Lower lobe of right lung (tissue), 2 donors: ENCODE results near the gene HTRA1. TPM values are rescaled to one million over a fixed set of nuclear protein-coding genes. Genes with fewer than 3 reads are reported as not detected.

Experiments
- ATAC-seq, 2 donors: fragments of 200-7000 bp; cut with Tn5 transposase; one replicate each; pipeline ENCODE4 v1.9.1; 2020 to 2022; ENCODE audit warnings: mild to moderate bottlenecking in 2 of 2, moderate library complexity in 2 of 2
- DNase-seq: peaks from one replicate; pipeline ENCODE4 v3.0.0-alpha.2; 2020
- H3K27ac ChIP-seq: fragments of 200-600 bp; one replicate; pipeline ENCODE4 v1.8.0; 2022
- H3K27me3 ChIP-seq: fragments of 200-600 bp; one replicate; pipeline ENCODE4 v1.8.0; 2022; ENCODE audit warnings: low read depth
- H3K36me3 ChIP-seq: fragments of 200-600 bp; one replicate; pipeline ENCODE4 v1.8.0; 2022; ENCODE audit warnings: mild to moderate bottlenecking
- H3K4me1 ChIP-seq: fragments of 200-600 bp; one replicate; pipeline ENCODE4 v1.8.0; 2022
- H3K4me3 ChIP-seq: fragments of 200-600 bp; one replicate; pipeline ENCODE4 v1.8.0; 2022; ENCODE audit warnings: mild to moderate bottlenecking
- H3K9me3 ChIP-seq: fragments of 200-600 bp; one replicate; pipeline ENCODE4 v1.8.0; 2022
- intact Hi-C: fragments of 100-400 bp; cut with DNase I; formaldehyde crosslinking; loops from one replicate; pipeline ENCODE4 v1.11.0; 2022
- total RNA-seq: library from RNA; stranded (reverse); fragmentation: NEBNext Ultra II Directional; extraction: Animal tissue kit (Norgen Biotek cat#: 25700); gene quantifications from one replicate; pipeline ENCODE4 v1.2.1, GENCODE V29; 2021
- TF ChIP-seq, protein P1 (sequence below): fragments of 200-600 bp; IDR thresholded peaks from one replicate; pipeline ENCODE4 v1.8.0; 2022; ENCODE audit warnings: antibody characterized with exemption, mild to moderate bottlenecking
- donor health status: DM: no; HTN: yes; CAD: no; lungs with severe emphysema.

Gene HTRA1
- total RNA-seq, 1 donor from 2014 or later, result 45.3 TPM

DNA sequence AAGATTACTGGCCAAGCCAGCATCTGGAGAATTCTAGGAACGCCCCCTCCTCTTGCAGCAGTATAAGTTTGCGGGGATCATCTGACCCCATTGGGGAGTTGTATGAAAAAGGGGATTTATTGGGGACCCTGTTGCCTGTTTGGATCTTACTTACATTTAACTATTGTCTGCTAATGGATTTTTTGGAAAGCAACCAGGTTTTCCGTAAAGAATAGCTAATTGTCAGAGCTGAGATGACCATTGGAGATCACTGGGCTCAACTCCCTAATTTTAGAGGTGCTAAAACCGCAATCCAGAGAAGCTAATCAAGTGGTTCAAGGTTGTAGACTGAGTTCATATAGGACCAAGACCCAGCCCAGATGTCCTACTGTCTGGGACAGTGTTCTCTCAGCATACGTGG lies 38.8 kb downstream of the HTRA1 start:
- no peak for DNase-seq
- Histone ChIP-seq H3K4me3 (no peak overlapping the region), H3K9me3 (no peaks in the 10 kb centered on the region), H3K4me1 (peaks cover 35% of the 10 kb centered on the region), H3K36me3 (no peaks in the 10 kb centered on the region), H3K27ac (no peak overlapping the region), H3K27me3 (no peaks in the 10 kb centered on the region)
- no peak for ATAC-seq
- TF ChIP-seq, protein P1, sequence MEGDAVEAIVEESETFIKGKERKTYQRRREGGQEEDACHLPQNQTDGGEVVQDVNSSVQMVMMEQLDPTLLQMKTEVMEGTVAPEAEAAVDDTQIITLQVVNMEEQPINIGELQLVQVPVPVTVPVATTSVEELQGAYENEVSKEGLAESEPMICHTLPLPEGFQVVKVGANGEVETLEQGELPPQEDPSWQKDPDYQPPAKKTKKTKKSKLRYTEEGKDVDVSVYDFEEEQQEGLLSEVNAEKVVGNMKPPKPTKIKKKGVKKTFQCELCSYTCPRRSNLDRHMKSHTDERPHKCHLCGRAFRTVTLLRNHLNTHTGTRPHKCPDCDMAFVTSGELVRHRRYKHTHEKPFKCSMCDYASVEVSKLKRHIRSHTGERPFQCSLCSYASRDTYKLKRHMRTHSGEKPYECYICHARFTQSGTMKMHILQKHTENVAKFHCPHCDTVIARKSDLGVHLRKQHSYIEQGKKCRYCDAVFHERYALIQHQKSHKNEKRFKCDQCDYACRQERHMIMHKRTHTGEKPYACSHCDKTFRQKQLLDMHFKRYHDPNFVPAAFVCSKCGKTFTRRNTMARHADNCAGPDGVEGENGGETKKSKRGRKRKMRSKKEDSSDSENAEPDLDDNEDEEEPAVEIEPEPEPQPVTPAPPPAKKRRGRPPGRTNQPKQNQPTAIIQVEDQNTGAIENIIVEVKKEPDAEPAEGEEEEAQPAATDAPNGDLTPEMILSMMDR, result no peak
- intact Hi-C loops, result no loop called here

DNA sequence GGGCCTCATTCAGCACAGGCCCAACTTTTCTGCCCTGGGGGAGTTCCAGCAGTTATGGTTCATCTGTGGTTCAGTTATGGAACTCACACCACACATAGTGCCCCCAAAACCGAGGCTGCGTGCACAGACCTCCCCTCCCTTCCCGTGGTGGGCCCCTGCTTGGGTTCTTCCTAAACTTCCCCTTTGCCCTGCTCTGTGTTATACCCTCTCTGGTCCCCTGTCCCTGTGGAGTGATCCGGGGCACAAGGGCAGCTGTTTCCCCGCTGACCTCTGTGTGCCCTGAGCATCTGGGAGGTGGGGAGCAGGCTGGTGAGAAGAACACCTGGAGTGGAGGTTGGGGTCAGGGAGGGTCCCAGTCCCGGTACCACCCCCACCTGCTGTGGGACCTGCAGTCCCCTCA lies 39.4 kb downstream of the HTRA1 start:
- intact Hi-C loops, result no loop called here
- Histone ChIP-seq H3K27me3 (no peaks in the 10 kb centered on the region), H3K4me3 (no peak overlapping the region), H3K27ac (no peak overlapping the region), H3K4me1 (peaks cover 30% of the 10 kb centered on the region), H3K36me3 (no peaks in the 10 kb centered on the region), H3K9me3 (no peaks in the 10 kb centered on the region)
- TF ChIP-seq, protein P1, result no peak
- ATAC-seq (no peak), DNase-seq (no peak)

DNA sequence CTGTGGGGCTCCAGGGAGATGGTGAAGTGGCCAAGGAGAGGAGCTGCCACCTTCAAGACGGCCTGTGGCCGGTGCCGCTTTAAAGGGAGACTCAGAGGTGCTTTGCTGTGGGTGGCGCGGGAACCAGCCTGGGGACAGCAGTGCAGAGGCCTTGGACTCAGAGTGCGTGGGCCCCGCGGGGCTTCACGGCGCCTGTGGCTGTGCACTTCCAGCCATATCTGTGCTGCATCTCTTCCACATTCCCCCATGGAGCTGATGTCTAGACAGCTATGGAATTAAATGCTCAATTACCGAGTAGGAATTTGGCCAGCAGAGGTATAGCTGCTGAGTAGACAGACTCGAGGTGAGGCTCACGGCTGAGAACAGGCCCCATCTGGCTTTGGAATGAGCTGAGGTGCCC lies 41.7 kb downstream of the HTRA1 start:
- TF ChIP-seq, protein P1, result no peak
- Histone ChIP-seq H3K9me3 (no peaks in the 10 kb centered on the region), H3K4me3 (no peak overlapping the region), H3K36me3 (peaks cover 13% of the 10 kb centered on the region), H3K27ac (no peak overlapping the region), H3K27me3 (no peaks in the 10 kb centered on the region), H3K4me1 (peaks cover 21% of the 10 kb centered on the region)
- ATAC-seq, result no peak
- intact Hi-C loops, result no loop called here
- no peak for DNase-seq

DNA sequence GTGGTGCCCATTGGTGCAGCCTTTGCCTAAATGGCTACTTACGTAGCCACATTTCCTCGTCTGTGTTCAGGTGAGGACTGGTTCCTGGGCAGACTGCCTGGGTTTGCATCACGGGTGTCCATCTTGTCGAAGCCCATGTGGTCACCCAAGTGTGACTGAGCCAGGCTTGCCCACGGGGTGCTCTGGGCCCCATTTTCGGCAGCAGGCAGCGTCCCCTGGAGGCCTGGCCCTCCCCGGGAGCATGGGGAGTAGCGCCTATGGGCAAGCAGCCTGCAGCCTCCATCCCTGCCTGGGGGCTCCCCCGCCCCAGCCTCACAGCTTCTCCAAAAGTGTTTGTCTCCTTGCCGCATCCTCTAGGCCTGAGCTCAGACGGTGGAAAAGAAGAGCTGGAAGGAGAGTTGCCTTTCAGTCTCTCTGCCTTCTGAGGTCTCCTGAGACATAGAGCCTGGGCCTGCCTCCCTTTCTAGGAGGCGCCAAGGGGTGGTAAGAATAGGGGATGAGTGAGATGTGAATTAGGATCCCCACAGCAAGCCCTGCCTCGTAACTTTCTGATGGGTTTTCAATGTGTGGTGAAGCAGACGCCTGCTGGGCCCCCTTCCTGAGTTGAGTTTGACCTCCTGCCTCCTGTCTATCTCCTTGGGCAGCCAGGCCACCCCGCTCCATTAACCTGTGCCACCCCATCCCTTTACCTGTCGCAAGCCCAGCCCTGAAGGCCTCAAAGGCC lies 42.7 kb downstream of the HTRA1 start:
- no peak overlapping the region for H3K27ac ChIP-seq
- intact Hi-C loops, result no loop called here
- peaks cover 12% of the 10 kb centered on the region for H3K4me1 ChIP-seq
- TF ChIP-seq, protein P1, result no peak
- H3K36me3 ChIP-seq, result peaks cover 23% of the 10 kb centered on the region
- no peaks in the 10 kb centered on the region for H3K9me3 ChIP-seq
- H3K27me3 ChIP-seq, result no peaks in the 10 kb centered on the region
- no peak for DNase-seq
- no peak for ATAC-seq
- H3K4me3 ChIP-seq, result no peak overlapping the region

DNA sequence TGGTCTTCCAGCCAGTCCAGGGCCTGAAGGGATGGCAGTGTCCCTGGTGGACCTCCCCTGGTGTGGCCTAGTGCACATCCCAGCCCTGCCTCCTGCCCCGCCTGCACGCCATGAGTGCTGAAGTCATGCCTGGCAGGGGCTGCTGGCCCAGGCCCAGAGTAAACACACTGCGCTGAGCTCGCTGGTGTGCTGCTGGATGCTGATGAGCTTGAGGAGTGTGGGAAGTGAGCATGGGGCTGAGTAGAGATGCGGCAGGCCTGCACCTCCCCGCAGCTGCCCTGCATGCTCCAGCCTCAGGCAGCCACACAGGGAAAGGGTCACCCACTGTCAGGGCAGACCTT lies 43.2 kb downstream of the HTRA1 start:
- peak; percentile 91 to 94 for ATAC-seq
- Histone ChIP-seq H3K4me3 (no peak overlapping the region), H3K9me3 (no peaks in the 10 kb centered on the region), H3K36me3 (peaks cover 28% of the 10 kb centered on the region), H3K27me3 (no peaks in the 10 kb centered on the region), H3K4me1 (peaks cover 7% of the 10 kb centered on the region), H3K27ac (no peak overlapping the region)
- DNase-seq, result peak; percentile 84
- intact Hi-C loops, result no loop called here
- TF ChIP-seq, protein P1, result no peak
